HG02763 (cell line): ENCODE results near the gene KRT28.
"Not testable (repeated sequence)": the region's sequence is repeated elsewhere in the genome, so short reads cannot be mapped to it uniquely, and the experiment has no call there.

Experiments used
- ATAC-seq: cut with Tn5 transposase; IDR thresholded peaks from one replicate; pipeline ENCODE4 v1.9.1; 2021; ENCODE audit warnings: mild to moderate bottlenecking, moderate library complexity; ENCODE audit not compliant: unreplicated experiment

The KRT28 gene

GRCh38 chr17:40782450-40782849 is 17.3 kb downstream of the KRT28 start, which contains the start of gene KRT27:
TSS of gene KRT27 (minus strand) at chr17:40782550. CDS start at chr17:40782493, 57 bp downstream.
- ATAC-seq: no peak

- no peak for ATAC-seq
Measured at GRCh38 chr17:40779181-40779909, 20.4 kb downstream of the KRT28 start.

GRCh38 chr17:40778461-40778860 is 21.3 kb downstream of the KRT28 start:
- ATAC-seq: no peak

- no peak for ATAC-seq
Measured at GRCh38 chr17:40777971-40778370, 21.8 kb downstream of the KRT28 start.

GRCh38 chr17:40777459-40777858 is 22.3 kb downstream of the KRT28 start:
- ATAC-seq: no peak

GRCh38 chr17:40775945-40776344 is 23.8 kb downstream of the KRT28 start:
- ATAC-seq: no peak

GRCh38 chr17:40772101-40772500 is 27.7 kb downstream of the KRT28 start, which contains the start of gene KRT26:
TSS of gene KRT26 (minus strand) at chr17:40772201. CDS start at chr17:40772113, 88 bp downstream.
- no peak for ATAC-seq

GRCh38 chr17:40765657-40766056 is 34.1 kb downstream of the KRT28 start:
- ATAC-seq: no peak

GRCh38 chr17:40763752-40764151 is 36.0 kb downstream of the KRT28 start:
- ATAC-seq: no peak

- no peak for ATAC-seq
Measured at GRCh38 chr17:40760105-40761016, 39.4 kb downstream of the KRT28 start.

- no peak for ATAC-seq
Measured at GRCh38 chr17:40755231-40755630, 44.5 kb downstream of the KRT28 start, which contains the start of gene KRT25. TSS of gene KRT25 (minus strand) at chr17:40755331. CDS start at chr17:40755271, 60 bp downstream.

GRCh38 chr17:40753804-40754203 is 46.0 kb downstream of the KRT28 start:
- ATAC-seq: no peak

GRCh38 chr17:40751065-40751464 is 48.7 kb downstream of the KRT28 start:
- no peak for ATAC-seq

GRCh38 chr17:40750391-40750790 is 49.4 kb downstream of the KRT28 start:
- no peak for ATAC-seq

GRCh38 chr17:40748666-40749065 is 51.1 kb downstream of the KRT28 start:
- not testable (repeated sequence) for ATAC-seq
